HG03045 (cell line): Measurements from ENCODE around the gene DNLZ.
"Not testable (repeated sequence)": the region's sequence is repeated elsewhere in the genome, so short reads cannot be mapped to it uniquely, and the experiment has no call there.

Experiments used
- ATAC-seq: cut with Tn5 transposase; IDR thresholded peaks from one replicate; pipeline ENCODE4 v1.9.1; 2021; ENCODE audit warnings: mild to moderate bottlenecking, moderate library complexity; ENCODE audit not compliant: unreplicated experiment

DNLZ gene

GRCh38 chr9:136363106-136363948 lies at the start of gene DNLZ:
DNLZ (minus strand) TSS chr9:136363744; CDS start chr9:136363714, 30 bp downstream.
- ATAC-seq = peak; percentile 78

- ATAC-seq = no peak
These were observed 49.4 kb upstream of the DNLZ start for GRCh38 chr9:136412962-136413361.

GRCh38 chr9:136411378-136411777 lies 47.8 kb upstream of the DNLZ start:
- no peak for ATAC-seq

GRCh38 chr9:136410500-136411287 lies 47.1 kb upstream of the DNLZ start, which contains the start of the genes ENTR1 and PMPCA:
ENTR1 (minus strand) TSS chr9:136410614; CDS start chr9:136410397, 217 bp downstream.
PMPCA (plus strand) TSS chr9:136410658; CDS start chr9:136410669, 11 bp downstream.
- ATAC-seq = peak; percentile 79

- ATAC-seq = no peak
These were observed 46.3 kb upstream of the DNLZ start for GRCh38 chr9:136409557-136410455.

GRCh38 chr9:136407911-136408310 lies 44.4 kb upstream of the DNLZ start:
- no peak for ATAC-seq

GRCh38 chr9:136407061-136407460 lies 43.5 kb upstream of the DNLZ start:
- ATAC-seq = not testable (repeated sequence)

GRCh38 chr9:136405904-136406303 lies 42.4 kb upstream of the DNLZ start:
- ATAC-seq = not testable (repeated sequence)

- ATAC-seq = no peak
These were observed 41.9 kb upstream of the DNLZ start for GRCh38 chr9:136405481-136405880.

- ATAC-seq = no peak
These were observed 41.2 kb upstream of the DNLZ start for GRCh38 chr9:136404801-136405136.

- no peak for ATAC-seq
These were observed 40.6 kb upstream of the DNLZ start for GRCh38 chr9:136403915-136404800.

- no peak for ATAC-seq
These were observed 40.0 kb upstream of the DNLZ start for GRCh38 chr9:136403538-136403914.

- ATAC-seq = no peak
These were observed 38.5 kb upstream of the DNLZ start for GRCh38 chr9:136402067-136402466.

GRCh38 chr9:136401173-136401922 lies 37.8 kb upstream of the DNLZ start:
- no peak for ATAC-seq

- ATAC-seq = peak; percentile 63
These were observed 36.7 kb upstream of the DNLZ start, which contains the start of gene SNAPC4 for GRCh38 chr9:136400038-136400834. SNAPC4 (minus strand) TSS chr9:136400170; CDS start chr9:136398428, 1,742 bp downstream.

- peak; percentile 34 for ATAC-seq
These were observed 35.9 kb upstream of the DNLZ start for GRCh38 chr9:136399176-136400037.

GRCh38 chr9:136398286-136398685 lies 34.7 kb upstream of the DNLZ start:
- no peak for ATAC-seq
